Activated B cell treated with CpG ODN at 0.5 μM for 24 hours (primary cell): ENCODE results near the gene FMOD. TPM values are rescaled to one million over a fixed set of nuclear protein-coding genes. Genes with fewer than 3 reads are reported as not detected.
"Not testable (repeated sequence)": the region's sequence is repeated elsewhere in the genome, so short reads cannot be mapped to it uniquely, and the experiment has no call there.

Source experiments
- ATAC-seq: fragments of 200-7000 bp; cut with Tn5 transposase; one replicate; pipeline ENCODE4 v1.10.0; 2021; ENCODE audit warnings: low read depth, mild to moderate bottlenecking, moderate library complexity
- CTCF ChIA-PET: fragments of 350-600 bp; sonication (Branson Sonifier 250); formaldehyde crosslinking; loops from one replicate; lab custom pipeline; 2021; ENCODE audit warnings: antibody characterized with exemption; lab: Charles Lee
- POLR2A ChIA-PET: fragments of 350-600 bp; sonication (Branson Sonifier 250); formaldehyde crosslinking; loops from one replicate; lab custom pipeline; 2021; ENCODE audit warnings: antibody characterized with exemption; lab: Charles Lee
- DNase-seq: peaks from one replicate; pipeline ENCODE4 v3.0.0; 2022
- H3K27ac Mint-ChIP-seq: one replicate; pipeline ENCODE4 v1.8.0; 2020; ENCODE audit warnings: mixed read lengths
- H3K27me3 Mint-ChIP-seq: one replicate; pipeline ENCODE4 v1.8.0; 2021; ENCODE audit warnings: mixed read lengths
- H3K36me3 Mint-ChIP-seq: one replicate; pipeline ENCODE4 v1.8.0; 2021; ENCODE audit warnings: low read depth, mixed read lengths
- H3K4me1 Mint-ChIP-seq: one replicate; pipeline ENCODE4 v1.8.0; 2021; ENCODE audit warnings: mixed read lengths
- H3K4me3 Mint-ChIP-seq: one replicate; pipeline ENCODE4 v1.8.0; 2020; ENCODE audit warnings: mild to moderate bottlenecking, mixed read lengths
- H3K9me3 Mint-ChIP-seq: one replicate; pipeline ENCODE4 v1.8.0; 2020; ENCODE audit warnings: mixed read lengths
- intact Hi-C: fragments of 100-400 bp; cut with micrococcal nuclease; formaldehyde crosslinking; loops from one replicate; pipeline ENCODE4 v1.15.1; 2024
- total RNA-seq: library from RNA; stranded (reverse); gene quantifications from 2 replicates; pipeline ENCODE4 v1.2.3, GENCODE V29; 2022
- TF ChIP-seq, protein P1 (sequence below): fragments of 200-600 bp; IDR thresholded peaks from one replicate; pipeline ENCODE4 v1.8.0; 2022; ENCODE audit warnings: antibody characterized with exemption, mild to moderate bottlenecking

Gene FMOD
- total RNA-seq, 1 donor from 2014 or later: not detected

DNA sequence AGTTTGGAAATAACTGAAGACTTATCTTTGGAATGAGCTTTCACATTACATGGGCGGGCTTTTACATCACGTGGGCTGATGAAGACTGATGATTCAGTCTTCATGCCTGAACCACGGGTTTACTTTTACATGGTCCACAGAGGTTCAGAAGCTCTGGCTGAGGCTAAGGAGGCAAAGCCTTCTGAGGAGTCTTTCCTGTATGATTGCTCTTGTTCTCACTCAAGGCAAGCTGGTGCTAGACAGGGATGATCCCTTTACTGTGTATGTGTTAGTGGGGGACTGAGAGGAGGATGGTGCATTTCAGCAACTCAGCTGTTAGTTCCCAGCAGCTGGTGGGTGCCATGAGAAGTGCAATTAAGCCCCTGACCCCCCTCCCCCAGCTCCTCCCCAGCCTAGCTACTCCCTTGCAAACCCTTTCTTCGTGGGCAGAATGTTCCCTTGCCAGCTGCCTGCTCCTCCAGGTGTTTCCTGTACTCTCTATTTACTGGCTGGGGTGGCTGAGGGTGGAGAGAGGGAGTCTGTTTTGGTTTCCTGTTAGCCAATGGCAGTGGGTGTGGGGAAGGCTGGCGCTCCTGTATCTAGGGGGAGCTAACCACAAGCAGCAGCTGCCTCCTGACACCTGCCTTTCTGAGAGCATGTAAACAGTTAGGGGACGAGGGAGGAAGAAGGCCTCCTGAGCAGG, 30.2 kb downstream of the FMOD start:
- TF ChIP-seq, protein P1, sequence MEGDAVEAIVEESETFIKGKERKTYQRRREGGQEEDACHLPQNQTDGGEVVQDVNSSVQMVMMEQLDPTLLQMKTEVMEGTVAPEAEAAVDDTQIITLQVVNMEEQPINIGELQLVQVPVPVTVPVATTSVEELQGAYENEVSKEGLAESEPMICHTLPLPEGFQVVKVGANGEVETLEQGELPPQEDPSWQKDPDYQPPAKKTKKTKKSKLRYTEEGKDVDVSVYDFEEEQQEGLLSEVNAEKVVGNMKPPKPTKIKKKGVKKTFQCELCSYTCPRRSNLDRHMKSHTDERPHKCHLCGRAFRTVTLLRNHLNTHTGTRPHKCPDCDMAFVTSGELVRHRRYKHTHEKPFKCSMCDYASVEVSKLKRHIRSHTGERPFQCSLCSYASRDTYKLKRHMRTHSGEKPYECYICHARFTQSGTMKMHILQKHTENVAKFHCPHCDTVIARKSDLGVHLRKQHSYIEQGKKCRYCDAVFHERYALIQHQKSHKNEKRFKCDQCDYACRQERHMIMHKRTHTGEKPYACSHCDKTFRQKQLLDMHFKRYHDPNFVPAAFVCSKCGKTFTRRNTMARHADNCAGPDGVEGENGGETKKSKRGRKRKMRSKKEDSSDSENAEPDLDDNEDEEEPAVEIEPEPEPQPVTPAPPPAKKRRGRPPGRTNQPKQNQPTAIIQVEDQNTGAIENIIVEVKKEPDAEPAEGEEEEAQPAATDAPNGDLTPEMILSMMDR: no peak
- Mint-ChIP-seq H3K27ac (peak overlapping the region; percentile 96), H3K27me3 (no peaks in the 10 kb centered on the region), H3K4me1 (peaks cover 90% of the 10 kb centered on the region), H3K4me3 (peak overlapping the region; percentile 72), H3K9me3 (no peaks in the 10 kb centered on the region), H3K36me3 (no peaks in the 10 kb centered on the region)
- DNase-seq (peak; percentile 53), ATAC-seq (peak; percentile 66)
- CTCF ChIA-PET: interaction anchor here (0.7 to 9.4 kb wide), 14 partner anchors 12 to 162 kb away, joined by 3 to 168 read pairs (median 5); partner anchors contain the start of gene BTG2
- POLR2A ChIA-PET: interaction anchor here (0.7 to 9.5 kb wide), 8 partner anchors 9 to 1993 kb away, joined by 3 to 1136 read pairs (median 6); partner anchors contain the start of gene BTG2
- intact Hi-C loops: loop anchor here (1.0 kb wide), 1 partner anchor 9 kb away; no protein-coding TSS in a partner anchor

DNA sequence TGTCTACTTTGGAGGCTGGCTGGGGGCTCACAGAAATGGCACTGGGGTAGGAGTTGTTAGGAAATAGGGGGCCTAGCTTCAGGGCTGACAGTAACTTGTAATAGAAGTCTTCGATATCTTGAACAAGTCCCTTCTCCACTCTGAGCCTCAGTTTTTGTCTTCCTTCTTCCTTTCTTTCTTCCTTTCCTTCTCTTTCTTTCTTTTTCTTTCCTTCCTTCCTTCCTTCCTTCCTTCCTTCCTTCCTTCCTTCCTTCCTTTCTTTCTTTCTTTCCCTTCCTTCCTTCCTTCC, 32.7 kb downstream of the FMOD start:
- POLR2A ChIA-PET: interaction anchor here (1.5 to 14.7 kb wide), 5 partner anchors 6 to 36 kb away, joined by 5 to 1942 read pairs (median 33); no protein-coding TSS in a partner anchor
- TF ChIP-seq, protein P1: no peak
- intact Hi-C loops: no loop called here
- DNase-seq (no peak), ATAC-seq (no peak)
- Mint-ChIP-seq H3K36me3 (peaks cover 15% of the 10 kb centered on the region), H3K9me3 (no peaks in the 10 kb centered on the region), H3K4me3 (no peak overlapping the region), H3K27ac (peak overlapping the region; percentile 43), H3K4me1 (peaks cover 75% of the 10 kb centered on the region), H3K27me3 (no peaks in the 10 kb centered on the region)
- CTCF ChIA-PET: interaction anchor here (1.0 to 2.4 kb wide), 3 partner anchors 19 to 49 kb away, joined by 3 to 9 read pairs (median 4); no protein-coding TSS in a partner anchor

DNA sequence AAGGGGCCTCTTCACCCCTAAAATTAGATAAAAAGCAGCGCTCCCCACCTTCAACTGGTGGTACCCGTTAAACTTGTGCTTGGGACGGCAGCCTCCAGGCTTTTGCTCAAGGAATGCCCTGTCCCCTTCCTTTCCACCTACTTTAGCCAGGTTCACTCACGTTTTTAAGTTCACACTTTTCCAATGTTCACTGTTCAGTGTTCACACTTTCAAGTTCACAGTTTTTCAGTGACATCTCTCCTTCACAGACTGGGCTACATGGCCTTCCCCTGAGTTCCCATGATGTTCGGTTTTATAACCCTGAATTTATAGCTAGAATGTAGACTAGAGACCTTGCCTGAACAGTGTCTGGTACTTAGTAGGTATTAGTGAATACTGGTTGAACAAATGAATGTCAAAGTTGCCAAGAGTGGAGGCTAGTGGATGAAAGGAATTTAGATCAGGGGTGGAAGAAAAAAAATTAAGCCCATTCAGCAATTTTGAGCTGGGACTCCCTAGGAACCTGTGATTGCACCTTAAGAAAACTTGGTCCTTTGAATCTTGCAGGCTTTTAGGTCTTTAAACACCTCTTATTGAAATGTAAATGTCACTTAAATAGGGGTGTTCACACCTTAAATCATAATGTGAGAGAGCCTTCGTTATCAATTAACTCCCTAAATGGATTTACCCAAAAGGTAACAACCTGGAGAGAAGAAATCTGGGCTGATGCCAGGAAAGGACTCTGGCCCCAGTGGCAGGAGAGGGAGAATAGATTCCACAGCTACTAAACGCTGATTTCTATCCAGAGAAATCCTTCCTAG, 33.3 kb downstream of the FMOD start:
- ChIA-PET CTCF (interaction anchor here (1.0 to 2.4 kb wide), 5 partner anchors 10 to 48 kb away, joined by 3 to 9 read pairs (median 6); no protein-coding TSS in a partner anchor), POLR2A (interaction anchor here (1.5 to 14.7 kb wide), 6 partner anchors 6 to 36 kb away, joined by 3 to 1942 read pairs (median 22); no protein-coding TSS in a partner anchor)
- TF ChIP-seq, protein P1: no peak
- Mint-ChIP-seq H3K36me3 (peaks cover 17% of the 10 kb centered on the region), H3K27ac (peak overlapping the region; percentile 43), H3K27me3 (no peaks in the 10 kb centered on the region), H3K9me3 (no peaks in the 10 kb centered on the region), H3K4me1 (peaks cover 72% of the 10 kb centered on the region), H3K4me3 (no peak overlapping the region)
- ATAC-seq: no peak
- DNase-seq: no peak
- intact Hi-C loops: loop anchor here (1.0 kb wide), 1 partner anchor 8 kb away; no protein-coding TSS in a partner anchor

DNA sequence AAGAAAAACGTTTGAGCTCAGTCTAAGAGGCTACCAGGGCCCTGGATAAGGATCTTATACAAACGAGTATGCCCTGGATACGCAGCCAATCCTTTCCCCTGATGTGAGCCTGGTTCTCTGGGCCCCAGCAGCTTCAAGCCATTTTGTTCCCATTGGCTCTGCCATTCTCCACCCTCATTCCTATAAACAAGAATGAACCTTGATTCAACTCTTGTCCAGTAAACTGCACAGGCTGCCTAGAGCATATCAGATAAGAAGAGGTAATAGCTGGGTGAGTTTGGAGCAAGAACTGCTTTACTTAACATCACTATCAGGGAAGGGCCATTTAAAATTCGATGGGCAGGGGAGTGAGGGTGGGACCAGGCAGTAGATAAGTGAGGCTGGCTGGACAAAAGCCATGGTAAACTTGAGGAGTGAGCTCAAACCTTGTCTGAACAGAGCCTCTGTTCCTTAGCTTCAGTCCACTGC, 34.3 kb downstream of the FMOD start:
- peak overlapping the region; percentile 62 for H3K27ac Mint-ChIP-seq
- CTCF ChIA-PET: interaction anchor here (0.7 to 2.4 kb wide), 5 partner anchors 9 to 49 kb away, joined by 3 to 9 read pairs (median 6); no protein-coding TSS in a partner anchor
- H3K4me3 Mint-ChIP-seq: no peak overlapping the region
- TF ChIP-seq, protein P1: no peak
- POLR2A ChIA-PET: interaction anchor here (1.1 to 14.7 kb wide), 7 partner anchors 7 to 35 kb away, joined by 3 to 1942 read pairs (median 10); partner anchors contain the start of gene BTG2
- H3K4me1 Mint-ChIP-seq: peaks cover 69% of the 10 kb centered on the region
- intact Hi-C loops: loop anchor here (1.0 kb wide), 1 partner anchor 9 kb away; no protein-coding TSS in a partner anchor
- no peaks in the 10 kb centered on the region for H3K9me3 Mint-ChIP-seq
- H3K27me3 Mint-ChIP-seq: no peaks in the 10 kb centered on the region
- DNase-seq (no peak), ATAC-seq (no peak)
- H3K36me3 Mint-ChIP-seq: peaks cover 21% of the 10 kb centered on the region

DNA sequence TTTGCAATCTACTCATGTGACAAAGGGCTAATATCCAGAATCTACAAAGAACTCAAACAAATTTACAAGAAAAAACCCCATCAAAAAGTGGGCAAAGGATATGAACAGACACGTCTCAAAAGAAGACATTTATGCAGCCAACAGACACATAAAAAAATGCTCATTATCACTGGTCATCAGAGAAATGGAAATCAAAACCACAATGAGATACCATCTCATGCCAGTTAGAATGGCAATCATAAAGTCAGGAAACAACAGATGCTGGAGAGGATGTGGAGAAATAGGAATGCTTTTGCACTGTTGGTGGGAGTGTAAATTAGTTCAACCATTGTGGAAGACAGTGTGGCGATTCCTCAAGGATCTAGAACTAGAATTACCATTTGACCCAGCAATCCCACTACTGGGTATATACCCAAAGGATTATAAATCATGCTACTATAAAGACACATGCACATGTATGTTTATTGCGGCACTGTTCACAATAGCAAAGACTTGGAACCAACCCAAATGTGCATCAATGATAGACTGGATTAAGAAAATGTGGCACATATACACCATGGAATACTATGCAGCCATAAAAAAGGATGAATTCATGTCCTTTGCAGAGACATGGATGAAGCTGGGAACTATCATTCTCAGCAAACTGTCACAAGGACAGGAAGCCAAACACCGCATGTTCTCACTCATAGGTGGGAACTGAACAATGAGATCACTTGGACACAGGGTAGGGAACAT, 36.7 kb downstream of the FMOD start:
- POLR2A ChIA-PET: interaction anchor here (0.6 to 14.7 kb wide), 4 partner anchors 8 to 32 kb away, joined by 4 to 1942 read pairs (median 522); partner anchors contain the start of gene BTG2
- peaks cover 69% of the 10 kb centered on the region for H3K4me1 Mint-ChIP-seq
- not testable (repeated sequence) for H3K4me3 Mint-ChIP-seq

More for the DNA sequence above, 36.7 kb downstream of the FMOD start:
- Mint-ChIP-seq H3K36me3 (peaks cover 46% of the 10 kb centered on the region), H3K27ac (peak overlapping the region; percentile 46)
- ATAC-seq, H3K9me3 Mint-ChIP-seq, H3K27me3 Mint-ChIP-seq, DNase-seq, intact Hi-C loops: not testable (repeated sequence)
- CTCF ChIA-PET: interaction anchor here (0.6 to 9.7 kb wide), 3 partner anchors 23 to 43 kb away, joined by 3 to 199 read pairs (median 148); no protein-coding TSS in a partner anchor
